Gastroesophageal sphincter (tissue), 4 donors: ENCODE results near the gene TECPR1. TPM values are rescaled to one million over a fixed set of nuclear protein-coding genes. Genes with fewer than 3 reads are reported as not detected.
A peak's percentile ranks its signal among the peaks of the same experiment; 100 is the strongest.

ENCODE experiments used
- ATAC-seq: fragments of 150-250 bp; one replicate; pipeline ENCODE4 v1.9.1; 2016; ENCODE audit warnings: mild to moderate bottlenecking, moderate library complexity
- H3K27ac ChIP-seq, 4 donors: fragments of 200-600 bp; sonication (generic) in 3 of 4; 1 replicate in 3 of 4; 2 replicates in 1 of 4; pipeline ENCODE4 v1.5.1; 2016 to 2019
- H3K27me3 ChIP-seq: fragments of 200-600 bp; sonication (generic); one replicate; pipeline ENCODE4 v1.5.1; 2019
- H3K36me3 ChIP-seq, 2 donors: fragments of 200-600 bp; sonication (generic); one replicate each; pipeline ENCODE4 v1.5.1; 2019; ENCODE audit warnings: control low read depth in 1 of 2
- H3K4me1 ChIP-seq, 3 donors: fragments of 200-600 bp; sonication (generic); 1 replicate in 2 of 3; 2 replicates in 1 of 3; pipeline ENCODE4 v1.5.1; 2016 to 2019; ENCODE audit warnings: control low read depth in 2 of 3
- H3K4me3 ChIP-seq, 2 donors: fragments of 200-600 bp; sonication (generic); one replicate each; pipeline ENCODE4 v1.5.1; 2019; ENCODE audit warnings: mild to moderate bottlenecking in 1 of 2, moderate library complexity in 1 of 2
- H3K9me3 ChIP-seq, 3 donors: fragments of 200-600 bp; sonication (generic); one replicate each; pipeline ENCODE4 v1.5.1; 2017 to 2019; ENCODE audit warnings: control low read depth in 2 of 3
- CTCF ChIP-seq, 4 experiments: fragments of 200-600 bp in 2 of 4; fragments of 450-650 bp in 2 of 4; sonication (generic) in 1 of 4; IDR thresholded peaks; one replicate each; pipeline ENCODE4 v1.5.1; 2017 to 2019; ENCODE audit warnings: antibody characterized with exemption in 4 of 4, mild to moderate bottlenecking in 2 of 4, moderate library complexity in 2 of 4
- EP300 ChIP-seq: sonication (generic); formaldehyde crosslinking; IDR thresholded peaks from one replicate; pipeline ENCODE4 v1.6.1; 2017; ENCODE audit warnings: antibody characterized with exemption, mild to moderate bottlenecking
- POLR2A ChIP-seq, 2 donors: fragments of 450-650 bp; IDR thresholded peaks; one replicate each; pipeline ENCODE4 v1.6.1; 2017; ENCODE audit warnings: antibody characterized with exemption in 2 of 2, mild to moderate bottlenecking in 2 of 2, moderate library complexity in 1 of 2
- POLR2AphosphoS5 ChIP-seq: sonication (generic); formaldehyde crosslinking; IDR thresholded peaks from one replicate; pipeline ENCODE4 v1.6.1; 2017; ENCODE audit warnings: antibody characterized with exemption
- WGBS, 2 donors: methylation state at CpG; one replicate each; pipeline ENCODE4 v1.1.5; 2018; ENCODE audit warnings: low coverage in 1 of 2; 5-methylcytosine and 5-hydroxymethylcytosine counted together
- total RNA-seq, 4 donors: library from RNA; depleted of rRNA; stranded (reverse); fragments of >200 nt; gene quantifications; one replicate each; pipeline ENCODE4 v1.1.0, GENCODE V29; 2016

Gene TECPR1
- total RNA-seq, 4 donors from 2014 or later, result 18.6 to 22.3 (median 20.4) TPM

- peaks cover 9 to 76% (median 60%) of the 10 kb centered on the region in 3 donors for H3K4me1 ChIP-seq
- no peak for ATAC-seq
- TF ChIP-seq POLR2A (IDR thresholded peaks at IDR 0.05), result no peak
- no peak for TF ChIP-seq EP300
- no peak for TF ChIP-seq POLR2AphosphoS5
- H3K27me3 ChIP-seq, result no peaks in the 10 kb centered on the region
- H3K27ac ChIP-seq, result peak overlapping the region in 3 of 4 donors; percentile 93 to 99 (median 96)
- no peaks in the 10 kb centered on the region for H3K9me3 ChIP-seq
- no CpG with 5 or more reads among the region's 8 CpGs for WGBS, 2 donors
- H3K4me3 ChIP-seq, result peak overlapping the region; percentile 75 to 99
- H3K36me3 ChIP-seq, result peaks cover 0 to 24% of the 10 kb centered on the region in 2 donors
Observed at GRCh38 chr7:98283887-98284222, 31.8 kb upstream of the TECPR1 start.

GRCh38 chr7:98283127-98283886, 31.3 kb upstream of the TECPR1 start:
- H3K27ac ChIP-seq, result peak overlapping the region in 3 of 4 donors; percentile 93 to 99 (median 96)
- peak; percentile 55 for TF ChIP-seq POLR2AphosphoS5
- no peak for TF ChIP-seq POLR2A (IDR thresholded peaks at IDR 0.05)
- 13 to 19% methylated on average over 4 to 10 of the region's 19 CpGs for WGBS, 2 donors
- H3K9me3 ChIP-seq, result no peaks in the 10 kb centered on the region
- H3K4me3 ChIP-seq, result peak overlapping the region; percentile 75 to 99
- no peaks in the 10 kb centered on the region for H3K27me3 ChIP-seq
- peaks cover 9 to 70% (median 60%) of the 10 kb centered on the region in 3 donors for H3K4me1 ChIP-seq
- peaks cover 0 to 18% of the 10 kb centered on the region in 2 donors for H3K36me3 ChIP-seq
- no peak for ATAC-seq

GRCh38 chr7:98282703-98283102, 30.7 kb upstream of the TECPR1 start:
- Histone ChIP-seq H3K9me3 (no peaks in the 10 kb centered on the region), H3K36me3 (peaks cover 0 to 12% of the 10 kb centered on the region in 2 donors), H3K27ac (peak overlapping the region in 3 of 4 donors; percentile 93 to 99 (median 96)), H3K4me3 (peak overlapping the region; percentile 75 to 99), H3K27me3 (no peaks in the 10 kb centered on the region), H3K4me1 (peaks cover 9 to 64% (median 54%) of the 10 kb centered on the region in 3 donors)
- WGBS, 2 donors, result 13 to 22% methylated on average over 3 to 9 of the region's 16 CpGs
- TF ChIP-seq POLR2AphosphoS5, result no peak
- no peak for TF ChIP-seq EP300
- no peak for TF ChIP-seq POLR2A (IDR thresholded peaks at IDR 0.05)
- no peak for TF ChIP-seq CTCF (IDR thresholded peaks at IDR 0.05)
- no peak for ATAC-seq

- ATAC-seq, result peak; percentile 38
- Histone ChIP-seq H3K4me3 (peak overlapping the region; percentile 75 to 99), H3K27ac (peak overlapping the region; percentile 70 to 99 (median 94)), H3K4me1 (peaks cover 9 to 61% (median 46%) of the 10 kb centered on the region in 3 donors), H3K36me3 (peaks cover 0 to 5% of the 10 kb centered on the region in 2 donors), H3K27me3 (no peaks in the 10 kb centered on the region), H3K9me3 (no peaks in the 10 kb centered on the region)
- WGBS, 2 donors, result no CpG with 5 or more reads among the region's 77 CpGs
- TF ChIP-seq CTCF (IDR thresholded peaks at IDR 0.05), result no peak
- TF ChIP-seq POLR2AphosphoS5, result no peak
- TF ChIP-seq POLR2A (IDR thresholded peaks at IDR 0.05), result no peak
- no peak for TF ChIP-seq EP300
Observed at GRCh38 chr7:98281757-98282606, 29.9 kb upstream of the TECPR1 start.

GRCh38 chr7:98280791-98281756, 29.0 kb upstream of the TECPR1 start, which contains the start of gene BRI3:
Gene BRI3 (plus strand): TSS chr7:98281686. CDS start chr7:98281796, 110 bp downstream.
- Histone ChIP-seq H3K27ac (peak within 1 kb of the TSS; percentile 72 to 99 (median 94)), H3K27me3 (no peaks in the 10 kb centered on the region), H3K36me3 (no peaks in the 10 kb centered on the region), H3K4me1 (peaks cover 9 to 60% (median 41%) of the 10 kb centered on the region in 3 donors), H3K4me3 (peak within 1 kb of the TSS; percentile 75 to 99), H3K9me3 (no peaks in the 10 kb centered on the region)
- peak; percentile 81 for ATAC-seq
- TF ChIP-seq POLR2A (IDR thresholded peaks at IDR 0.05) (peak; percentile 81 to 84), CTCF (IDR thresholded peaks at IDR 0.05) (peak in 2 of 4 experiments; percentile 4 to 9), POLR2AphosphoS5 (peak; percentile 85), EP300 (no peak)
- 2 to 17% methylated on average over 4 to 7 of the region's 92 CpGs for WGBS, 2 donors
